Hematopoietic multipotent progenitor cell treated with erythropoietin and hydrocortisone succinate and interleukin-3 and kit ligand, for 6 days (in vitro differentiated cells): ENCODE data around the gene COL23A1.
A peak's percentile ranks its signal among the peaks of the same experiment; 100 is the strongest.

ENCODE experiments used
- DNase-seq: peaks from one replicate; pipeline ENCODE4 v3.0.0-alpha.2; 2015

The COL23A1 gene

GRCh38 chr5:178453224-178453623 is 137.0 kb downstream of the COL23A1 start:
- DNase-seq = peak; percentile 25

DNA sequence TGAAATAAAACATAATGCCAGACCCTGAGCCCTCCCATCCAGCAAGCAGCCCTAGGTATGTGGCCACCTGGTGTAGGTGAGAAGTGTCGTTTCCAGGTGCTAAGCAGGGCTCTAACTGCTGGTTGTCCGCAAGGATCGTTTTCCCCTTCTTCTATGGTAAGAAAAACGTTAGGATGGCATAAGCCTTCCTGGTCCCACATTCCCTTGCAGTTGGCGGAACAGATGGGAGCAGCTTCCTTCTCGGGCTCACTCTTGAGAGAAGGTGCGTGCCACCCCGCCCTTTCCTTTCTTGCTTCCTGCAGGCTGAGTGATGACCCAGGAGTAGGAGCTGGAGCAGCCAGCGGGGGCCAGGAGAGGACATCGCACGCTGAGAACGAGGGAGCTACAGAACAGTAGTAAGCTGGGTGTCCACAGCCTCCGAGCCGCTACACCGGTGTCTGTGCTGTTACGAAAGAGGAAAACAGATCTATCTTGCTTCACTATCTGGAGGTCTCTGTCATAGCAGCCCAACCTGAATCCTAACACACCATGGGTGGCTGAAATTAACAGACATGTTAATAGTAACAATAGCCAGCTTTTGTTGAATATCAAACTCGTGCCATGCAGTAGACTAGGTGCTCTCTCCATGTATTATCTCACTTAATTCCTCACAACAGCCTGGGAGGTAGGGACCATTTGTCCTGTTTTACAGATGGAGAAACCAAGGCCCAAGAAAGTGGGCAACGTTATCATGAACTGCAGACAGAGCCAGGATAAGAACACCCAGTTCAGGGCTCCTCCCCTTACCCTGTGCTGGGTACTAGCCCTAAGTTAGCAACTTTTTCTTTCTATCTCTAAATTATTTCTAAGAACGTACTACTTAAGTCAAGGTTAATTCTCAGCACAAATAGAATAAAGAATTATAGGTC is 139.8 kb downstream of the COL23A1 start:
- DNase-seq = peak; percentile 80

- peak; percentile 96 for DNase-seq
These were observed 140.8 kb downstream of the COL23A1 start for GRCh38 chr5:178449163-178450070.

- no peak for DNase-seq
These were observed 144.7 kb downstream of the COL23A1 start for GRCh38 chr5:178445534-178445933.

DNA sequence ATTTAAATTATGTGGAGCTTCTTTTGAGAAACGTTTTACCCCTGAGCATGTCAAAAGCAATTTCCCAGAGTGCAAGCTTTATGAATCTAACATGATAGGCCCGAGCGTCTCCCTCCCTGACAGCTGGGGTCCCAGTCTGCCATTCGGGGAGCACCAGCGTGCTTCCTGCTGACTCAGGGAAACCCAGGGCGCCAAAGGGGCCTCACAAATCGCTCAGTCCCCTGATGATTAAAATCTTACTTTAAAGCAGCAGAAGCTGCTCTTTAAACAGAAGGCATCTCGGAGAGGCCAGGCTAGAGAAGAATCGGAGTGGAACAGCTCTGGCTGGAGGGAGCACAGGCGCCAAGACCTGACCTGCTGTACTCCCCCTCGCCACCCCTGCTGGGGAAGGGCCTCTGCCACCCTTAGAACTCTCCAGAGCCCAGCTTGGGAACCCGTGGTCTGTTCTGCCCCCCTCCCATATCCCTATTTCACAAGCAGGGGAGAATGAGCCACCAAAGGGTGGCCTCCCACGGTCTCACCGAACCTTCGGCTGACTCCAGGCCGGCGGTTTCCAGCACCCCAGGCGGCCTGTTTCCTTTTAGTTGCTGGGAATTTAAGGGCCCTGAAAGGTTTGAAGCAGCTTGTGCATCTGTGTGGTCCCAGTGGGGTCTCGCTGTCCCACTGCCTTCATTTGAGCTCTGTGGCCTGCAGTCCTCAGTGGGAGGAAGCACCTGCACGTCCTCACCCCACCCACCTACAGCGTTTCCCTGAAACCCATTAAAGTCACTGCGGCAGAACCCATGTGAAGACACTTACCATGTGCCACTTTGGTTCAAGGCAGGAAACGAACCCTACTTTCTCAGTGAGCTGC is 147.6 kb downstream of the COL23A1 start:
- no peak for DNase-seq

GRCh38 chr5:178441486-178442270 is 148.5 kb downstream of the COL23A1 start:
- no peak for DNase-seq

GRCh38 chr5:178440181-178440580 is 150.0 kb downstream of the COL23A1 start:
- no peak for DNase-seq

- DNase-seq = no peak
These were observed 150.6 kb downstream of the COL23A1 start for GRCh38 chr5:178439493-178440180.

- DNase-seq = no peak
These were observed 151.4 kb downstream of the COL23A1 start for GRCh38 chr5:178438796-178439195.

GRCh38 chr5:178437386-178438075 is 152.7 kb downstream of the COL23A1 start:
- DNase-seq = no peak

- DNase-seq = no peak
These were observed 153.8 kb downstream of the COL23A1 start for GRCh38 chr5:178436326-178436940.

- no peak for DNase-seq
These were observed 154.6 kb downstream of the COL23A1 start for GRCh38 chr5:178435321-178436238.

- no peak for DNase-seq
These were observed 155.3 kb downstream of the COL23A1 start for GRCh38 chr5:178434851-178435250.

DNA sequence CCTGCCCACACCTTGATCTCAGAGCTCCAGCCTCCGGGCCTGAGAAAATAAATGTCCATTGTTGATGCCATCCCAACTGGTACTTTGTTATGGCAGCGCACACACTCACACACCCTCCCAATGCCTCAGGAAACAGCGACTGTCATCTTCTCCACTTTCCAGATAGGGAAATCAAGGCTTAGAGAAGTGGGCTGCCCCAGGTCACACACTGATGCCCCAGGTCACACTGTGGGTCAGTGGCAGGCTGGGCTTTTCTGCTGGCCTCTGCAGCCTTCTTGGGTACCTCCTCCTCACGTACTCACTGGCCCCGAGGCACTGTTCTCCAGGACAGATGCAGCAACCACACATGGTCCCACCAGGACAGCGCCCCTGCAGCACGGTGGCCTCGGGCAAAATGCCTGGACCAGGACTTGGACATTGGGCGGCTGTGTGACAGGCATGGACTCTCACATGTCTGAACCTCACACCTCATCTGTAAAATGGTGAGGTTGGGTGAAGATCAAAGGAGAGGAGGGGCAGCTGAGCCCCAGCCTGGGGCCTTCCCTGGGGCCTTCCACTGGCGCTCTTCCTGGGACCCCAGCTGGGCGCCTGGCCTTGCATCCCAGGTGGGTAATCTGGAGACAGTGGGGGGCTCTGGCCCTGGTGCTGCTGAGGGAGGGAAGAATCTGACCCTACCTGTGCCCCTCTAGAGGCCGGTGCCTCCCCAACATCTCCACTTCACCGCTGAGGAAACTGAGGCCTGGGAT is 156.0 kb downstream of the COL23A1 start:
- DNase-seq = no peak

DNA sequence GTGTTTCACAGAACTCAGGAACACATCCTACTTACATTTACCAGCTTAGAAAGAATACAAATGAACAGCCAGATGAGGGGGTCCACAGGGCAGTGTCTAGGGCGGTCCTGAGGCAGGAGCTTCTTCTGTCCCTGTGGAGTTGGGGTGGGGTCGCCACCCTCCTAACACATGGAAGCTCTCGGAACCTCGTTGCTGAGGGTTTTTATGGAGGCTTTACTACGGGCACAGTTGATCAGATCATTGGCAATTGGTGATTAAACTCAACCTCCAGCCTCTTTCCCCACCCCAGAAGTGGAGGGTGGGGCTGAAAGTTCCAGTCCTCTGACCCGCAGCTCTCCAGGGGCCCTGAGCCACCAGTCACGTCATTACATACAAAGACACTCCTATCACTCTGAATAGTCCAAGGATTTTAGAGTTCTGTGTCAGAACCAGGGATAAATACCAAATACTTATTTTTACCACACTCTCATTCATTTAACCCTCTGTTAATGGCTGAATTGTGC is 156.9 kb downstream of the COL23A1 start:
- DNase-seq = no peak

- no peak for DNase-seq
These were observed 157.5 kb downstream of the COL23A1 start for GRCh38 chr5:178432421-178433272.

DNA sequence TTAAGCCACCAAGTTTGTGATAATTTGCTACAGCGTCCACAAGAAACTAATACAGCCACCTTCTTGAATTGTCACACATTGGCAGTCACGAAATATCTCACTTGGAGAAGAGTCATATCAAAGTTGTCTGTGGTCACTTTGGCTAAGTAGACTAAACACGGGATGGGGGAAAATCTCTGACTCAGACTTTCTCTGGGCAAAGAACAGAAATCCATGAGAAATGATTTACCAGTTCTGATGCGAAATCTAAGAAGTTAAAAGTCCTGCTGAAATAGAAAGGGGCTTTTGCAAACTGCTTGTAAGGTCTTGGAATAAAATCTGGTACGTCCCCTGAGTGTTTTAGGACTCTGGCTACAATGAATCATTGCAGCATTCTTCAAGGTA is 158.4 kb downstream of the COL23A1 start:
- DNase-seq = no peak
